Measurements from ENCODE around the gene ENDOU. TPM values are rescaled to one million over a fixed set of nuclear protein-coding genes. Genes with fewer than 3 reads are reported as not detected.

Gene ENDOU
- total and polyA plus RNA-seq, 12 donors, result 0.11 to 0.56 (median 0.29) TPM; not detected in 1

GRCh38 chr12:47755655-47756562 is 30.6 kb upstream of the ENDOU start:
- Histone ChIP-seq H3K27me3 (no peaks in the 10 kb centered on the region), H3K4me1 (peaks cover 37 to 92% (median 68%) of the 10 kb centered on the region in 9 donors), H3K27ac (peak overlapping the region; percentile 57 to 91 (median 86)), H3K36me3 (peaks cover 0 to 17% (median 0%) of the 10 kb centered on the region in 9 donors), H3K9me3 (no peaks in the 10 kb centered on the region), H3K4me3 (peak overlapping the region; percentile 34 to 78 (median 59))
- intact Hi-C loops (cut with DNase I), result loop anchor here in 1 of 10 donors (10.0 kb wide), 1 partner anchor 791 kb away; no protein-coding TSS in a partner anchor
- DNase-seq (no peak), ATAC-seq (no peak)
- no peak for TF ChIP-seq CTCF (IDR thresholded peaks at IDR 0.05)
- 54 to 58% methylated on average over 12 of the region's 12 CpGs for WGBS, 2 donors

- ATAC-seq (peak in 3 of 8 donors; percentile 7 to 32 (median 18)), DNase-seq (peak in 1 of 2 donors; percentile 50)
- no peaks in the 10 kb centered on the region for H3K9me3 ChIP-seq
- no peak for TF ChIP-seq CTCF (IDR thresholded peaks at IDR 0.05)
- peak overlapping the region in 4 of 10 donors; percentile 26 to 71 (median 52) for H3K4me3 ChIP-seq
- intact Hi-C loops (cut with DNase I), result loop anchor here in 1 of 10 donors (10.0 kb wide), 1 partner anchor 790 kb away; no protein-coding TSS in a partner anchor
- H3K27me3 ChIP-seq, result no peaks in the 10 kb centered on the region
- H3K4me1 ChIP-seq, result peaks cover 37 to 89% (median 71%) of the 10 kb centered on the region in 9 donors
- H3K36me3 ChIP-seq, result peaks cover 0 to 28% (median 0%) of the 10 kb centered on the region in 9 donors
- peak overlapping the region; percentile 71 to 91 (median 86) for H3K27ac ChIP-seq
- WGBS, 2 donors, result 56 to 59% methylated on average over 3 of the region's 3 CpGs
These were observed 29.6 kb upstream of the ENDOU start for GRCh38 chr12:47754881-47755280.

GRCh38 chr12:47754126-47754525 is 28.8 kb upstream of the ENDOU start:
- intact Hi-C loops (cut with DNase I), result loop anchor here in 1 of 10 donors (10.0 kb wide), 1 partner anchor 789 kb away; no protein-coding TSS in a partner anchor
- no peak for TF ChIP-seq CTCF (IDR thresholded peaks at IDR 0.05)
- H3K9me3 ChIP-seq, result no peaks in the 10 kb centered on the region
- no peaks in the 10 kb centered on the region for H3K27me3 ChIP-seq
- WGBS, 2 donors, result 80 to 82% methylated on average over 4 of the region's 4 CpGs
- peak overlapping the region; percentile 71 to 91 (median 86) for H3K27ac ChIP-seq
- peaks cover 37 to 81% (median 64%) of the 10 kb centered on the region in 9 donors for H3K4me1 ChIP-seq
- ATAC-seq, result no peak
- DNase-seq, result no peak
- H3K4me3 ChIP-seq, result peak overlapping the region in 6 of 10 donors; percentile 6 to 60 (median 12)
- peaks cover 0 to 35% (median 0%) of the 10 kb centered on the region in 9 donors for H3K36me3 ChIP-seq

Data from heart right ventricle (tissue), 16 donors.